Amniotic epithelial cell (primary cell): ENCODE results near the gene ZFYVE9.
"Not testable (repeated sequence)": the region's sequence is repeated elsewhere in the genome, so short reads cannot be mapped to it uniquely, and the experiment has no call there.

ENCODE experiments used
- DNase-seq: peaks from one replicate; pipeline ENCODE4 v3.0.0-alpha.2; 2010; ENCODE audit warnings: low read depth

ZFYVE9 gene

DNA sequence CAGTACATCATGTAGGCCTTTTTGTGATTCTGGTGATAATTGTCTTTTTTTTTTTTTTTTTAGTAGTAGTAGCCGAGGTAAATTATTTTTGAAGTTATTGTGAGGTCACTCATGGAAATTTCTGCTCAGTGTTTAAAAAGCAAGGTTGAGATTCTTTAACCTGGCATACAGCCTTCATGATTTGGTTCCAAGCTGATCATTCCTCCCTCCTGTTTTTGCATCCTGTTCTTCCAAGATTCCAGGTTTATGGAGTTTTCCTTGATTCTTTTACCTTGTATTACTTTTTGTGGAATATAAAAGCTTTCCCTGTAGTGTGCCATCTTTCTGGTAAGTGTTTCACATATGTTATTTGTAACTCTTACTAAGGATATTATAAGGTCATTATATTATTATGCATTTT is 9.1 kb downstream of the ZFYVE9 start:
- no peak for DNase-seq

- no peak for DNase-seq
These were observed 10.7 kb downstream of the ZFYVE9 start for GRCh38 chr1:52152572-52152971.

DNA sequence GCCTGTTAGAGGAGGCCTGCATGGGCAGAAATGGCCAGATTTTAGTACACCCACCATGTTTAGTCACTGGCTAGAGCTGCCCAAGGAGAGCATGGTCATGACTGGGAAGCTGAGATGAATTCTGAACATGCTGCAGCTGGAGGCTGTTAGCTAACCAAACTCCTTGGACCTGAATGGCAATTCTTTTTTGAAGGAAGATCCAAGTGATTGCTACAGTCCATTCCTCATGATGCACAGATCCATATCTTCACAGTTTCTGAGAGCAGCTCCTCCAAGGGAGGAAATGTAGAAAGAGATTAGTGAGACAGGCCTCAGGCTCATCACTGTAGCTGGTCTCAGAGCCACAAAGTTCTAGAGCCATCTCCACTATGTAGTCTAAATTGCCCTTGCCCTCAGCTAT is 11.1 kb downstream of the ZFYVE9 start:
- peak; percentile 15 for DNase-seq

DNA sequence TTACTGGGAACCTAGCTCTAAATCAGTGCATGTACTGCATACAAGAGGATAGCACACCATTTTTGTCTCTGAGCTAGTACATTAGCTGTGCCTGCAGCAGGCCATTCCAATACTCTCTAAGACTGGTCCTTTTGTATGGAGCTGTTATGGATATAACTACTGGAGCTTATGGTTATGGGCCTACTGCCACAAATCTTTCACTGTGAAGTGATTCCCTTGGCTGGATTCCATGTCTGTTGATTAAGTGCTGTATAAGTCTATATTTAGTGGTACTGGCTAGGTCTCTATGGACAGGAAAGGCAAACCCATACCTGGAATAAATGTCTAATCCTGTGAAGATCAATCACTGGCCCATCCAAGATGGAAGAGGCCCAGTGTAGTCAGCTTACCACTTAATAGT is 12.0 kb downstream of the ZFYVE9 start:
- DNase-seq, result no peak

DNA sequence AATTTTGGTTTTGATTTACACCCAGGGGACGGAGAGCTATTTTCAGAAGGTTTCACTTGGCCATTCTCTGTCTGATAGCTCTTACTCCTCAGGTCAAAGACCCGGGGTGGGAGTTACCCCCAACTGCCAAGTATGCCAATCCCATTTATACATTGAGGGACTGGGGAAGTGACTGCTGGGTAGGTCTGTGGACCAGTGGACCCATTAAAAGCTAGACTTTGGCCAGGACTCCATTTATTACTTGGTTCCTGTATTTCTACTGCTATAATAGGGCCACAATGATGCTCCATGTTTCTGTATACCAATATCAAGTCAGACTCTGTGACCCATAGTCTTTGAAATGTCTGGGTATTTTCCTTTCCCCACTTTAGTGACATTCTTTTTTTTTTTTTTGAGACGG is 14.6 kb downstream of the ZFYVE9 start:
- DNase-seq, result no peak

DNA sequence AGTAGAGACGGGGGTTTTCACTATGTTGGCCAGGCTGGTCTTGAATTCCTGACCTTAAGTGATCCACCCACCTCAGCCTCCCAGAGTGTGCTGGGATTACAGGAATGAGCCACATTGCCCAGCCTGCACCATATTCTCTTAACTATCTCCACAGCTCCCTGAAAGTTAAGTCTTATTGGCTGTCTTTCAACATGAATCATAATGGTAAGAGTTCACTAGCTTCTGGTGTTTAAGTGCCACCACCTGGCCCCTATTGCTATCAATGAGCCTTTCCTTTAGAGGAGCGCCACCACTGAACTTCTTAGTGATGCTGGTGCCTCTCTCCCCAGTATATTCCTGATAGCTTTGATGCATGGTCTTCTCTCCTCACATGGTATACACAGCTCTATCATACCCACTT is 15.7 kb downstream of the ZFYVE9 start:
- DNase-seq, result peak; percentile 20

- DNase-seq, result no peak
These were observed 16.3 kb downstream of the ZFYVE9 start for GRCh38 chr1:52158218-52158617.

DNA sequence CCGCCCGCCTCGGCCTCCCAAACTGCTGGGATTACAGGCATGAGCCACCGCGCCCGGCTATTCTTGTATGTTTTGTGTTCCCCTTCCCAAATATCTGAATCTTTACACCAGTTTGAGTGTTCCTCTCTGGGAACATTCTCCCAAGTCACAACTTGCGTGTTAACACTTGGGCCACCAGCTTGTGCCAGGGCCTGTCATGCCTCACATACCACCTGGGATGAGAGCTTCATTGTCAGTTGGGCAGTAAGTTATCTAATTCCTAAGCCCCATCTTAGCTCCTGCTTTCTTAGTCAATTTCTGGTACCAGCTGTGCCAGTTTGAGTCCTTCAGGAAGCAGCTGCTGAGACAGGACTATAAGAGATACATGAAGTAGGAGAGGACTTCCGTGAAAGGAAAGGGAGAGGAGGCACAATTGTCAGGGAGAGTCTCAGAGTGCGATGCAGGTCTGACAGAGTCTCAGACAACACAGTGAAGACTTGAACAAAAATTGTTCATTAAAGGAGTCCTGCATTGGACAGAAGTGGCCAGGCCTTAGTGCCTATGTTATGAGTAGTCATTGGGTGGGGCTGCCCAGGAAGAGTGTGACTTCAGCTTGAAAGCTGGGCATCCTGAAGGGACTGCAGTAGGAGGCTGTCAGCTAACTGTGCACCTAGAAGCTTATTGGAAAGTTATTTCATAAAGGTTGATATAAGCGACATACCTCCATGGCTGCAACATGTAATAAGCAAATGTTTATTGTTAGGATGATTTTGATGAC is 17.3 kb downstream of the ZFYVE9 start:
- no peak for DNase-seq

DNA sequence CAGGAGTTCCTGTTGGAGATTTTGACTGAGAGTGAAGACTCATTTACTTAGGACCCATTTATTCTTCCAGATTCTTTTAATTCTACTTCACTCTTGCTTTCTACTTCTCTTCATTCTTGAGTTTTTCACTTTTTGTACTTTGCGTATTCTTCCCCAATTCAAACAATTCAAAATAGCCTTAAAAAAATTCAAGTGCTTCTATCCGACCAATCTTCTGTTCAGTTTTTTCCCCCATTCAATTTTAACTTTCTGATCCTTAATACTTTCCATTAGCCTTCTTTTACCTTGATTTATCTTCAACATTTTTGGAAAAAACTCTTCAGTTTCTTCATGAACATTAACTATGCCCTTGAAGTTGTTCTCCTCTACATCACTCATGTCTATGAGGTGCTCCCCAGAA is 21.1 kb downstream of the ZFYVE9 start:
- DNase-seq, result no peak

DNA sequence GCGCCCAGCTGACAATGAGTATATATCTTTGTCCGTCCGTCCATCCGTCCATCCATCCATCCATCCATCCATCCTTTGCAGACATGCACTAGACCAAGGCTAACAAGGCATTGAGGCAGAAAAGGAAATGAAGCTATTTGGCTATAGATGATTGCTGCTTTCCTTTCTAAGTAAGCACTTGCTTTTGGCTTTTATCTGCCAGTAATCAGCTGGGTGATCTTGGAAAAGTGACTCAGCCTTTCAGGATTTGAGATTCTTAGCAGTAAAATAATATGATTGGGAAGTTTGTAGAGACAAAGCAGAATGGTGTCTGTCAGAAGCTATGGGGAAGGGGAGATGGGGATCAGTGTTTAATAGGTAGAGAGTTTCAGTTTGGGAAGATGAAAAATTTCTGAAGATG is 22.7 kb downstream of the ZFYVE9 start:
- peak; percentile 44 for DNase-seq

DNA sequence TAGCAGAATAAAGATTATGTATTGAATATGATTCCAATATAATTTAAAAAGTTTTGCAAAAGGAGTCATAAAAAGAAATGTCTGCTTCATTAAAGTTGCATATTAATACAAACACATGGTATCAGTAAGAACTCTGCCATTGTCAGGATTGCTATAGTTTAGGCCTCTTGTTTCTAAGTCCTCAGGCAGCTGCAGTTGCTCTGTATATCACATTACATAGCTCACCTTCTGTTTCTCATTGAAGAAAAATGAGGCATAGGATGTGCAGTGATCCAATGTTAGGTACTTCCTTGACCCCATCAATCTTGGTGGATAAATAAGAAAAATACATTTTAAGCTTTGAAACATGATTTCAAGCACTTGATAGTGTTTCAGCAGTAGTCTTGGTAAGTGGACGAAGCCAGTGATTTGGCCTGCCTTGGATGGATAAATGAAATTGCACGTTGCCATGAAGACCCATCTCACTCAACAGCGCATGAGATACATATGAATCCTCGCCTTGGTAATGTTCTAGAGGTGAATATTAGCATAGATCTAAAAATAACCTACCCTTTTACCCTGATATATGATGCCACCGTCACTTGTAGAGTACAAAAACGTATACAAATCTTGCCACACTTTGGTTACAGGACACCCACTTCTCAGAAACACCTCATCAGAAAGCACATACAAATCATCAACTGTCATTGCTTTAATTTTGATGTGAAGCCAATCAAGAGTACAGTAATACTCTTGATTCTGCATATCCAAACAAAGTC is 25.3 kb downstream of the ZFYVE9 start:
- no peak for DNase-seq

- DNase-seq, result no peak
These were observed 26.6 kb downstream of the ZFYVE9 start for GRCh38 chr1:52168373-52169080.

DNA sequence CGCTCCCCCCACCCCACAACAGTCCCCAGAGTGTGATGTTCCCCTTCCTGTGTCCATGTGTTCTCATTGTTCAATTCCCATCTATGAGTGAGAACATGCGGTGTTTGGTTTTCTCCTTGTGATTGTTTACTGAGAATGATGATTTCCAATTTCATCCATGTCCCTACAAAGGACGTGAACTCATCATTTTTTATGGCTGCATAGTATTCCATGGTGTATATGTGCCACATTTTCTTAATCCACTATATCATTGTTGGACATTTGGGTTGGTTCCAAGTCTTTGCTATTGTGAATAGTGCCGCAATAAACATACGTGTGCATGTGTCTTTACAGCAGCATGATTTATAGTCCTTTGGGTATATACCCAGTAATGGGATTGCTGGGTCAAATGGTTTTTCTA is 29.3 kb downstream of the ZFYVE9 start:
- not testable (repeated sequence) for DNase-seq

- peak; percentile 8 for DNase-seq
These were observed 37.2 kb downstream of the ZFYVE9 start for GRCh38 chr1:52179073-52179472.

GRCh38 chr1:52180176-52180575 is 38.3 kb downstream of the ZFYVE9 start:
- DNase-seq, result no peak

- DNase-seq, result not testable (repeated sequence)
These were observed 39.9 kb downstream of the ZFYVE9 start for GRCh38 chr1:52181759-52182158.

- DNase-seq, result not testable (repeated sequence)
These were observed 40.4 kb downstream of the ZFYVE9 start for GRCh38 chr1:52182328-52182727.

DNA sequence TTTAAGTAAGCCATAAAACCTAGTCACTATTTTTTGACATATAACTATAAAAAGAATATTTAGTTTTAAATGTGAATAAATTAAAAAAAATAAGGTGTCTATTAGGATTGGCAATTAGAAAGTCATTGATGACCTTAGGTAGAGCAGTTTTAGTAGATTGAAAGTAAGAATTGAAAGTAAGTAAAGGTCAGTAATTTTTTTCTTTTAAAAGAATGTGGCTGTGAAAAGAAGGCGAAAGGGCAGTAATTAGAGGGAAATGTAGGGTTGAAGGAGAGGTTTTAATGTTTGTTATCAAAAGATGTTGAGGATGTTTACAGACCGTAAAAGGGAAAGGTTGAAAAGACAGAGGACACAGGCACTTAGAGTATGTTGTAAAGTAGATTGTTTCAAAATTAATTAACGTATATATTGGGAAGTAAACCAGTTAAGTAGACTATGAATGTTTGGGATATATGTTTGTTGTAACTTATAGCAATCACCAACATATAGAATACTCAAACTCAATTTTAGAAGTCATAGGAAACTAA is 41.0 kb downstream of the ZFYVE9 start:
- no peak for DNase-seq

- DNase-seq, result no peak
These were observed 44.6 kb downstream of the ZFYVE9 start for GRCh38 chr1:52186449-52186848.

DNA sequence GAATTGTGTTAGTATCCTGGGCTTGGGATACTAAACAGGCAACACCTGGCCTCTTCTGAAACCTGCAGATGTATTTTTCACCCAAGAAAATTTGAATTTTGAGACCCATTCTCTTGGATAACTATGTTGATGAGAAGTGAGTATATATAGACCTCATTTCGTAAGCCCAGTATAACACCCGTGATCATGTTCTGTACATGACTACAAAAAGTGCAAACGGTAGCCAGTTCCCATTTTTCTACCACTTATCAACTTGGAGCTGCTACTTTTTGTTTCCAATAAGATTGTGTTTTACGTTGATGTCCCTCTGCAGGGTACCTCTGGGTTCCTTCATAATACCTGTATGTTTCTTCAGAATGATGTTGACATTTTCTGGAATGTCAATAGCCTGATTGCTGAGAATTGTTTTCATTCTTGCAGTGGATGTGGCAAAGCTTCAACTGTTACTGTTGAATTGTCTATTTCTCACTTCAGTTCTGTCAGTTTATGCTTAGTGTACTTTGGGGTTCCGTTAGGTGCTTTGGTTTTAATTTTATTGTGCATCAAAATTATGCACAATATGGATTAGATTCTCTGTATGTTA is 48.1 kb downstream of the ZFYVE9 start:
- no peak for DNase-seq

- no peak for DNase-seq
These were observed 48.8 kb downstream of the ZFYVE9 start for GRCh38 chr1:52190500-52191252.
